ENCODE measurements around the gene CELF2.
"Not testable (repeated sequence)": the region's sequence is repeated elsewhere in the genome, so short reads cannot be mapped to it uniquely, and the experiment has no call there.

CELF2 gene

DNA sequence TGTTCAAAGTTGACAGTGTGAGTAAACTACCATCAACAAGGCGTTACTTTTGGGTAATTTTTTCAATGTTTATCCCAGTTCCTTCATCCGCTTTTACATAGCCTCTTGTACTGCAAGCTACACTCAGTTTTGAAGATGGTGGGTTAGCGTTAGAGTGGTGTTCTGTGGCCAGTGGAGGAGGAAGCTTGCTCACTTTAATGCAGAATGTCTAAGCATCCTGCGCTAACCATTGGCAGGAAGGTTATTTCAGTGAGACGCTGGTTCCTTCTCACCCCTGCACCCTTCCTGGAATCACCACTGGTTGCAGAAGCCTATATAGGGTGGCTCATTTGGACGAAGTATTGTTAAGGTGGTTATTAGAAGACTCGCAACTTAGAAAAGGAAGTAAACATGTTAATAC is 159.1 kb downstream of the CELF2 start:
- H3K9ac ChIP-seq (ENCODE audit: low read depth, low read length) = no peak overlapping the region
- H3K27me3 ChIP-seq (ENCODE audit: control insufficient read depth, insufficient read depth, low read length) = no peaks in the 10 kb centered on the region
- H3K4me3 ChIP-seq (ENCODE audit: low read depth, low read length) = no peak overlapping the region
- no peak overlapping the region for H3K27ac ChIP-seq (ENCODE audit: low read depth, low read length)
- no peaks in the 10 kb centered on the region for H3K9me3 ChIP-seq (ENCODE audit: control insufficient read depth, insufficient read depth, low read length)
- 0 out of 2 replicates have a peak, but pooled peaks cover under 1% of the 10 kb centered on the region for H3K4me1 ChIP-seq (ENCODE audit: control insufficient read depth, insufficient read depth, low read length)
- peaks cover 8% of the 10 kb centered on the region for H3K36me3 ChIP-seq (ENCODE audit: control insufficient read depth, insufficient read depth, low read length)

GRCh38 chr10:11177381-11177780 is 159.7 kb downstream of the CELF2 start:
- Histone ChIP-seq H3K27ac (ENCODE audit: low read depth, low read length) (no peak overlapping the region), H3K9me3 (ENCODE audit: control insufficient read depth, insufficient read depth, low read length) (no peaks in the 10 kb centered on the region), H3K9ac (ENCODE audit: low read depth, low read length) (no peak overlapping the region), H3K4me1 (ENCODE audit: control insufficient read depth, insufficient read depth, low read length) (peaks cover 2% of the 10 kb centered on the region; the same call in 1 of the 2 replicates), H3K27me3 (ENCODE audit: control insufficient read depth, insufficient read depth, low read length) (no peaks in the 10 kb centered on the region), H3K4me3 (ENCODE audit: low read depth, low read length) (no peak overlapping the region), H3K36me3 (ENCODE audit: control insufficient read depth, insufficient read depth, low read length) (peaks cover 9% of the 10 kb centered on the region)

DNA sequence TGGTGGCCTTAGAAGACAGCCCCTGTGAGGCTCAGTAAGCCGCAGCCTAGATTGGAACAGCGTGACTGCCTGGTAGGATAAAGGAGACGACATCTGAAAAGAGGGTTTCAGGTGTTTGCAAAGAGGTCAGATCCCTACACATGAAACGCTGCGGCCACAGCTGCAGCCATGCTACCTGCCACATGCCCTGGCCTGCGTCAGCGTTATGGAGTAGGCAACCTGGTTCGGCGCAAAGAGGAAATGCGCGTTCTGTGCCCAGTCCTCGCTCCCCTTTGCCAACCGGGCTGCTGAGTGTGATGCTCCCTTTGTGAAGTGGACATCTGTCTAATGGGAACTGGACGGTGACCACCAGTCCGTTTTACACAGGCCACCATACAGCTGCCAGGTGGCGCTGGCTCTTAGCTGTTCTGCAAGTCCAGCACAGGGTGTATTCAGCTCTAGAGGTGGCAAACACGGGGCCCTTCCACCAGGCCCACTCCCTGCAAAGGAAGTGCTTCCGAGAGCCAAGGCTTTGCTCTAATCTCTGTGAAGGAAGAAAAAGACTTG is 160.3 kb downstream of the CELF2 start:
- Histone ChIP-seq H3K9me3 (ENCODE audit: control insufficient read depth, insufficient read depth, low read length) (no peaks in the 10 kb centered on the region), H3K27me3 (ENCODE audit: control insufficient read depth, insufficient read depth, low read length) (no peaks in the 10 kb centered on the region), H3K36me3 (ENCODE audit: control insufficient read depth, insufficient read depth, low read length) (peaks cover 9% of the 10 kb centered on the region), H3K4me1 (ENCODE audit: control insufficient read depth, insufficient read depth, low read length) (peaks cover 4% of the 10 kb centered on the region; the same call in 1 of the 2 replicates), H3K27ac (ENCODE audit: low read depth, low read length) (no peak overlapping the region), H3K9ac (ENCODE audit: low read depth, low read length) (no peak overlapping the region), H3K4me3 (ENCODE audit: low read depth, low read length) (no peak overlapping the region)

DNA sequence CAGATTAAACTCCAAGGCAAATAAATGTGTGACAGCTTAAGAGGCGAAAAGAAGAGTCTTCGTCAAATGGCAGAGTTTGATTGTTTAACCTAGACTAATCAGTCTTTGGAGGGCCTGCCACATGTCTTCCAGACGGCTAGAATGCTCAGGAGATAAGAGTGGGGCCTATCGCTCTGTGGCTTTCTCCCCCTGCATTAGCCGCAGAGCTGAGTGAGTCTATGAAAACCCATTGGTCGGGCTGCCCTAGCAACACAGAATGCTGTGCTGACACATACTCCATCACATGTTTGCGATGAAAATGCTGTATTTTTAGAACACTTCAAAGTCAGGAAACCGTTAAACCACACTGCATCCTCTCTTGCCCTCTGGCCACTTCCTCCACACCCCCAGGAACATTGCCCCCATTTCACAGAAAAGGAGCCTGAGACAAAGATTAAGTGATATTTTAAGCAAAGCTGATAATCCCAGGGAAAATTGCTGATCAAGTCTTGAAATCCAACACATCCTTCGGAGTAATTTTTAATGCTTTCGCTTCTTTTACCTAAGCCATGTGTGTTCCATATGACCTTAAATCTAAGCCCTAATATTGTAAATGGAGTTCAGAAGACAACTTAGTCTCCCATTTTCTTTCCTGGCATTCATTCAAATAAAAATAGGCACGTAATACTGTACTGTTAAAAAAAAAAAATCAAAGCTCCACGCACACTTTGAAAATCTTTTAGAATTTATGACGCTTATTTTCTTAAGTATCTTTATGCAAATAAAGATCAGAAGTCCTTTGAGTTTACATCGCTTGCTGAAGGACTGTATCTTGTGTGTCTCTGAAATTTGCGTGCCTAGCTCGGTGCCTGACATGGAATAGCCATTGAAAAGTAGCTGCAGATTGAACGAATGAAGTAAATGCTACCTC is 161.2 kb downstream of the CELF2 start:
- Histone ChIP-seq H3K4me3 (ENCODE audit: low read depth, low read length) (no peak overlapping the region), H3K9ac (ENCODE audit: low read depth, low read length) (no peak overlapping the region), H3K9me3 (ENCODE audit: control insufficient read depth, insufficient read depth, low read length) (no peaks in the 10 kb centered on the region), H3K4me1 (ENCODE audit: control insufficient read depth, insufficient read depth, low read length) (peaks cover 4% of the 10 kb centered on the region; the same call in 1 of the 2 replicates), H3K36me3 (ENCODE audit: control insufficient read depth, insufficient read depth, low read length) (peaks cover 9% of the 10 kb centered on the region), H3K27ac (ENCODE audit: low read depth, low read length) (no peak overlapping the region), H3K27me3 (ENCODE audit: control insufficient read depth, insufficient read depth, low read length) (no peaks in the 10 kb centered on the region)

GRCh38 chr10:11179516-11180105 is 161.9 kb downstream of the CELF2 start:
- Histone ChIP-seq H3K9ac (ENCODE audit: low read depth, low read length) (no peak overlapping the region), H3K27me3 (ENCODE audit: control insufficient read depth, insufficient read depth, low read length) (no peaks in the 10 kb centered on the region), H3K4me3 (ENCODE audit: low read depth, low read length) (no peak overlapping the region), H3K36me3 (ENCODE audit: control insufficient read depth, insufficient read depth, low read length) (peaks cover 9% of the 10 kb centered on the region), H3K9me3 (ENCODE audit: control insufficient read depth, insufficient read depth, low read length) (no peaks in the 10 kb centered on the region), H3K4me1 (ENCODE audit: control insufficient read depth, insufficient read depth, low read length) (peaks cover 4% of the 10 kb centered on the region; the same call in 1 of the 2 replicates), H3K27ac (ENCODE audit: low read depth, low read length) (no peak overlapping the region)

DNA sequence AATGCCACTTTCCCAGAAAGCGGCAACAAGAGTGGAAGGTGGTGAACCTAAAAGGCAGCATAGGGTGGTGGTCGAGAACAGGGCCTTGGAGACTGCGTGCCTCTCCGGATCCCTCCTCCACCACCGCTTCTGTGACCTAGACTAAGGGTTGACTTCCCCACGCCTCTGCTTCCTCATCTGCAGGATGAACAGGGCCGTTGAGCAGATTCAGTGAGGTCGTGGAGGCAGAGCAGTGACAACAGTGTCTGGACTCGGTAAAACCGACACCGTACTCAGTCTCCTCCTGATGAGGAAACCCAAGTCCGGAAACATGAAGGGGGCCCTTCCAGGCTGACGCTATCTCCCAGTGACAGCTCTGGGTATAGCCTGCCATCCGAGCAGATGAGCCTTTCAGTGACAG is 162.6 kb downstream of the CELF2 start:
- H3K4me3 ChIP-seq (ENCODE audit: low read depth, low read length) = no peak overlapping the region
- no peak overlapping the region for H3K9ac ChIP-seq (ENCODE audit: low read depth, low read length)
- H3K4me1 ChIP-seq (ENCODE audit: control insufficient read depth, insufficient read depth, low read length) = peaks cover 4% of the 10 kb centered on the region; the same call in 1 of the 2 replicates
- H3K36me3 ChIP-seq (ENCODE audit: control insufficient read depth, insufficient read depth, low read length) = peaks cover 9% of the 10 kb centered on the region
- no peak overlapping the region for H3K27ac ChIP-seq (ENCODE audit: low read depth, low read length)
- H3K27me3 ChIP-seq (ENCODE audit: control insufficient read depth, insufficient read depth, low read length) = no peaks in the 10 kb centered on the region
- no peaks in the 10 kb centered on the region for H3K9me3 ChIP-seq (ENCODE audit: control insufficient read depth, insufficient read depth, low read length)

DNA sequence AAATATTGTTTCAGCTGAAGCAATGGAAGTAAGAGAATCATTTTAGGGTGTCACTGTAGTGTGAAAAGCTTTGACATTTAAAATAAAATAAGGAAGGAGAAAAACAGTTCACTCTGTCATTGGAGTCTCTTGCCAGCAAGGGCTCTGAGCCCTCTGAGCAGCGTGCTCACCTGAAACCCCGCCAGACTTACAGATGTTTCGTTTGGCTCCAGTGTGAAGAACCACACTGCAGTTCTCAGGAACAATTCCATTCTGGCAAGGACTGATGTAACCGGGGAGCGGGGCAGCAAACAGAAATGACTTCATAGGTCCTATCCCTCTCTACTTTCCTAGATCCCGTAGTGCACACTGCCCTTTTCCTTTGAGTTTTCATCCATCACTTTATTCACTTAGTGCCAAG is 164.3 kb downstream of the CELF2 start:
- Histone ChIP-seq H3K27ac (ENCODE audit: low read depth, low read length) (no peak overlapping the region), H3K36me3 (ENCODE audit: control insufficient read depth, insufficient read depth, low read length) (peaks cover 9% of the 10 kb centered on the region), H3K4me1 (ENCODE audit: control insufficient read depth, insufficient read depth, low read length) (peaks cover 9% of the 10 kb centered on the region)

DNA sequence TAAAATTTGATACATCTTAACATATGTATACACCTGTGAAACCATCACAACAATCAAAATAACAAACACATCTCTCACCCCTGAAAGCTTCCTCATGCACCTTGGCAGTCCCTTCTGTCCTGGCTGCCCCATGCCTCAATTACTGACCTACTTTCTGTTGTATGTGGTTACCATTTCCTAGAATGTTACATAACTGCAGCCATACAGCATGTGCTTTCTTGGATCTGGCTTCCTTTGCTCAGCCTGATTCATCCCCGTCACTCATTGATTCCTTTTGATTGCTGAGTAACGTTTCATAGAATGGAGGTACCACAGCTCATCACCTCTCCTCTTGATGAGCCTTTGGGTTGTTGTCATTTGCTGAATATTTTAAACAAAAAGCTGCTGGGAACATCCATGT is 165.3 kb downstream of the CELF2 start:
- Histone ChIP-seq H3K9me3 (ENCODE audit: control insufficient read depth, insufficient read depth, low read length) (no peaks in the 10 kb centered on the region), H3K4me3 (ENCODE audit: low read depth, low read length) (no peak overlapping the region), H3K27ac (ENCODE audit: low read depth, low read length) (no peak overlapping the region), H3K36me3 (ENCODE audit: control insufficient read depth, insufficient read depth, low read length) (peaks cover 9% of the 10 kb centered on the region), H3K27me3 (ENCODE audit: control insufficient read depth, insufficient read depth, low read length) (no peaks in the 10 kb centered on the region), H3K4me1 (ENCODE audit: control insufficient read depth, insufficient read depth, low read length) (peaks cover 9% of the 10 kb centered on the region), H3K9ac (ENCODE audit: low read depth, low read length) (no peak overlapping the region)

More for the DNA sequence above, 164.3 kb downstream of the CELF2 start:
- no peak overlapping the region for H3K9ac ChIP-seq (ENCODE audit: low read depth, low read length)
- H3K9me3 ChIP-seq (ENCODE audit: control insufficient read depth, insufficient read depth, low read length) = no peaks in the 10 kb centered on the region
- no peak overlapping the region for H3K4me3 ChIP-seq (ENCODE audit: low read depth, low read length)
- no peaks in the 10 kb centered on the region for H3K27me3 ChIP-seq (ENCODE audit: control insufficient read depth, insufficient read depth, low read length)

DNA sequence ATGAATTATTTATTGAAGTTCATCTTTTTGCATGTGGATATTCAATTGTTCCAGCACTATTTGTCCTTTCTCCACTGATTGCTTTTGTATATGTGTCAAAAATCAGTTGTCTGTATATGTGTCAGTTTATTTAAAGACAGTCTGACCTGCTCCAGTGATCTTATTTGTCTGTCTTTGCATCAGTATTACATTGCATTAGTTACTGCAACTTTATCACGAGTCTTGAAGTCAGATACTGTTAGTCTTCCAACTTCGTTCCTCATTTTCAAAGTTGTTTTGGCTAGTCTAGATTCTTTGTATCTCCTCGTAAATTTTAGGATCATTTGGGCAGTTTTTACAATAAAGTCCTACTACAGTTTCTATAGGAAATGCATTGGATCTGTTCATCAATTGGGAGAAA is 166.4 kb downstream of the CELF2 start:
- no peak overlapping the region for H3K9ac ChIP-seq (ENCODE audit: low read depth, low read length)

DNA sequence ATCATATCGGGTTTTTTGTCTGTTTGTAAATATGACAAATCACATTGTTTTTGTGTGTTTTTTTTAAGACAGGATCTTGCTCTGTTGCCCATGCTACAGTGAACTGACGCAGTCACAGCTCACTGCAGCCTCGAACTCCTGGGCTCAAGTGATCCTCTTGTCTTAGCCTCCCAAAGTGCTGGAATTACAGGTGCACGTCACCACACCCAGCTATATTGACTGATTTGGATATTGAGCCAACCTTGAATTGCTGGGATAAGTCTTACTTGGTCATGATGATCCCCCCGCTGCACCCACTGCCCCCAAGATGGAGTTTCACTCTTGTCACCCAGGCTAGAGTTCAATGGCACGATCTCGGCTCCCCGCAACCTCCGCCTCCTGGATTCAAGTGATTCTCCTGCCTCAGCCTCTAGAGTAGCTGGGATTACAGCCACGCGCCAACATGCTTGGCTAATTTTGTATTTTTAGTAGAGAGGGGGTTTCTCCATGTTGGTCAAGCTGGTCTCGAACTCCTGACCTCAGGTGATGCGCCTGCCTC is 167.5 kb downstream of the CELF2 start:
- H3K27me3 ChIP-seq (ENCODE audit: control insufficient read depth, insufficient read depth, low read length); H3K27ac ChIP-seq (ENCODE audit: low read depth, low read length); H3K9me3 ChIP-seq (ENCODE audit: control insufficient read depth, insufficient read depth, low read length); H3K36me3 ChIP-seq (ENCODE audit: control insufficient read depth, insufficient read depth, low read length); H3K4me3 ChIP-seq (ENCODE audit: low read depth, low read length); H3K9ac ChIP-seq (ENCODE audit: low read depth, low read length): not testable (repeated sequence)
- peaks cover 23% of the 10 kb centered on the region for H3K4me1 ChIP-seq (ENCODE audit: control insufficient read depth, insufficient read depth, low read length)

More for the DNA sequence above, 166.4 kb downstream of the CELF2 start:
- Histone ChIP-seq H3K4me1 (ENCODE audit: control insufficient read depth, insufficient read depth, low read length) (peaks cover 13% of the 10 kb centered on the region), H3K4me3 (ENCODE audit: low read depth, low read length) (no peak overlapping the region), H3K27me3 (ENCODE audit: control insufficient read depth, insufficient read depth, low read length) (no peaks in the 10 kb centered on the region), H3K36me3 (ENCODE audit: control insufficient read depth, insufficient read depth, low read length) (peaks cover 9% of the 10 kb centered on the region), H3K27ac (ENCODE audit: low read depth, low read length) (no peak overlapping the region), H3K9me3 (ENCODE audit: control insufficient read depth, insufficient read depth, low read length) (no peaks in the 10 kb centered on the region)

- Histone ChIP-seq H3K36me3 (ENCODE audit: control insufficient read depth, insufficient read depth, low read length) (peaks cover 5% of the 10 kb centered on the region), H3K9me3 (ENCODE audit: control insufficient read depth, insufficient read depth, low read length) (no peaks in the 10 kb centered on the region), H3K27ac (ENCODE audit: low read depth, low read length) (no peak overlapping the region), H3K27me3 (ENCODE audit: control insufficient read depth, insufficient read depth, low read length) (no peaks in the 10 kb centered on the region), H3K4me3 (ENCODE audit: low read depth, low read length) (no peak overlapping the region), H3K4me1 (ENCODE audit: control insufficient read depth, insufficient read depth, low read length) (peaks cover 26% of the 10 kb centered on the region), H3K9ac (ENCODE audit: low read depth, low read length) (no peak overlapping the region)
Observed at GRCh38 chr10:11186374-11186773, 168.7 kb downstream of the CELF2 start.

All from HUES48 (cell line).